GM18867 (cell line): ENCODE results near the gene SMU1.
A peak's percentile ranks its signal among the peaks of the same experiment; 100 is the strongest.

ENCODE experiments used
- ATAC-seq: cut with Tn5 transposase; IDR thresholded peaks from one replicate; pipeline ENCODE4 v1.9.1; 2021; ENCODE audit warnings: mild to moderate bottlenecking, moderate library complexity; ENCODE audit not compliant: unreplicated experiment

SMU1 gene

DNA sequence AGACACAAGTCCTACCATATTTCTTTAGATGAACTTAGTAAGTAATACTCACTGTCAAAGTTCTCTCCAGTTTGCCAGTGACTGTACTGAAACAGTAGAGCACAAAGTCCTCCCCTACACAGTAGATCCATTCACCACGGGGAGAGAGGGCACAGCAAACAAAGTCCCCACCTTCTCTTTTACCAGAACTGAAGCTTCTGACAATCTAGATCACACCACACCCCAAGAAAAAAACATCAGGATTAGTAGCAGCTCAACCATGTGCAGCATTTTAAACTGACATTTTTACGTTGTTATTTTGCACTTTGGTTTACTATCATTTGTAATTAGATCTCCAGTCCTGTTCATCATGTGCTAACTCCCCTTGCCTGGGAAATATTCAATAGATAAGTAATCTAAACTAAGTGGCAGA is 28.4 kb downstream of the SMU1 start:
- ATAC-seq, result no peak

DNA sequence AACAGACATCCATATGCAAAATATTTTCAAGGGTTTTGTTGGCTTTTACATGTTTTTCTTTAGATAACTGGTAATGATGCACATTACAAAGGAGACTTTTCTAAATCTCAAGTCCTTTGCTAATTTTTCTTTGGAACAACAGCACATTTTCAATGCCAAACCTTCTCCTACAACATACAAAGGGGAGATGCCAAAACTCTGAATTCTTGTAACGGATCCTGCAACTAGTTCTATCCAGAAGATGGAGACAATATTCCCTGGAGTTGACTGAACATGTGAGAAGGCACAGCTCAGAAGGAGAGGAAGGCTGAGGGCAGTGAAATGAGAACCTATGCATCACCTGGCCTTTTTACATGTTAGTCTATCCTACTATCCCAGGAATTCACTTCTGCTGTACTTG is 30.4 kb downstream of the SMU1 start:
- no peak for ATAC-seq

DNA sequence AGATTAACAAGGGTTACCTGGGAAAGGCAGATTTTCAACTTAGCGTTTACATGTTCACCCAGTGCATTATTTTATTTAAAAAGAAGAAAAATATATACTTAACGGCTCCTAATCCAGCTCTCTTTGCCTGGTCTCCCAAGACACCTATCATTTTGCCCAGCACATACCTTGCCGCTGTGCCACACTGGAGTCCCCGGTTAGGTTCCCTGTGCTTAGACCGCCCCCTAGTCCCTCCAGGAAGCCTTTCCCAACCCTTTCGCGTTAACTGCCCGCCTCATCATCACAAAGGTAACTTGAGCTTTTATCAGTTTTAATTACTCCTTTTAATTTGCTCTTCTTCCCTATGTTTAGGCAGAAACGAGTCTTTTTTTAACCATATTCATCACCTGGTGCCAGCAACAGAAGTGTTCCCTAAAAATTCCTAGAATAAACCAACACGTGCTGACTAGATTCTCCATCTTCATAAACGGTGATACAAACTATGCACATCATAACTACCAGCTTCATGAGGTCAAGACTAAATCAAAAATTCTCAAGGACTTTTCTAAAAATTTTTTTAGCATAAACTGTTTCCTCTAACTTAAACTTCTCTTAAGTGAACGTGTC is 31.7 kb downstream of the SMU1 start:
- ATAC-seq, result no peak

DNA sequence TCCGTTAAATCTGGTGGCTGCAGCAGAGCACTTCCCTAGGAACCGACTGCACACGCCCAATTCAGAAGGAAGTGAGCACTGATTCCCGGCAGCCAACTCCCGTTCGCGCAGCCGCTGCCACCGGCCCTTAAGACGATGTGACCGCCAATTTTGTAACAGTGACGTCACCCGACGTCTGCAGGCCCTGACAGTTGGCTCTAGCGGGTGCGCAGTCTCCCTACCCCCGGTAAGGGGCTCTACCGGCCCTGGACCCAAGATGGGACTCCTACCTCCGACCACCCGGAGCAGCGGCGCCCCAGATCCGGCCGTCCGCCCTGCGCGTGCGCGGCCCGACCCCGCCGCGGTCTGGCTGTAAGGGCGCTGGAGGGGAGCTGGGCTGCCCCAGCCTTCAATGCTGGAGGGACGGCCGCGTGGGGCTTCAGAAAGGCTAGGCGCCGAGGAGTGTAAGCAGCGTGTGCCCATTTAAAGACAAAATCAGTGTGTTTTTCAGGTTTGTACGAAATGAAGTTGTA is 32.3 kb downstream of the SMU1 start:
- ATAC-seq, result peak; percentile 71

DNA sequence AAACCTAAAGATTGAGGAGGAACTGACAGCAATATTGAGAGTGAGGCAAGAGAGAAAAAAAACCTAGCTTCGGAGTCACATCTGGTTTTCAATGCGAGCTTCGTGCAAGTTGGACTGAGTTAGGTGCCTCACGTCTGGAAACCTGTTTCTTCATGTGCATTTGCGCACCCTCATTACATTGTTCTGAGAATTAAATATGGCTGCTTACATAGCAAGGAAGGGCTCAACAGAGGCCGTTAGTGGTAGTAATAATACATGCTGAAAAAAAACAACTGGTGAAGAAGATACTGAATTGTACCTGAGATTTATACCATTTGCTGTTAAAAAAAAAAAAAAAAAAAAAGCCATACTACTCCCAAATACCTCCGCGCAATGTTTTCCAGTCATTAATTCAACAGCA is 32.8 kb downstream of the SMU1 start:
- ATAC-seq, result no peak

DNA sequence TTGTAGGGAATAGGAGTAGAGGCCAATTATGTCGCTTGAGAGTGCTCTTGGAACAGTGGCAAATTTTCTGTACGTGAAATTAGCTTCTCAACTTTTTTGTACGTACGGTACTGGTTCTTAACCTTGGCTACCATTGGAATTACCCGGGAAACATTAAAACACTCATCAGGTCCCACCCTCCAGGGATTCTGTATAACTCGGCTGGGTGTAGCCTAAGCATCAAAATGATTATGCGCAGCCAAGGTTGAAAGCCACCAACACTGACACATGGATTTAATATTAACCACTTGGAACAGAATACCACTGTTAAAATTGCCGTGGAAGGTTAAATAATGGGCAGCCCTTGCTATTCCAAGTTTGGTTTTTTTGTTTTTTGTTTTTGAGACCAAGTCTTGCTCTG is 34.0 kb downstream of the SMU1 start:
- ATAC-seq, result no peak

DNA sequence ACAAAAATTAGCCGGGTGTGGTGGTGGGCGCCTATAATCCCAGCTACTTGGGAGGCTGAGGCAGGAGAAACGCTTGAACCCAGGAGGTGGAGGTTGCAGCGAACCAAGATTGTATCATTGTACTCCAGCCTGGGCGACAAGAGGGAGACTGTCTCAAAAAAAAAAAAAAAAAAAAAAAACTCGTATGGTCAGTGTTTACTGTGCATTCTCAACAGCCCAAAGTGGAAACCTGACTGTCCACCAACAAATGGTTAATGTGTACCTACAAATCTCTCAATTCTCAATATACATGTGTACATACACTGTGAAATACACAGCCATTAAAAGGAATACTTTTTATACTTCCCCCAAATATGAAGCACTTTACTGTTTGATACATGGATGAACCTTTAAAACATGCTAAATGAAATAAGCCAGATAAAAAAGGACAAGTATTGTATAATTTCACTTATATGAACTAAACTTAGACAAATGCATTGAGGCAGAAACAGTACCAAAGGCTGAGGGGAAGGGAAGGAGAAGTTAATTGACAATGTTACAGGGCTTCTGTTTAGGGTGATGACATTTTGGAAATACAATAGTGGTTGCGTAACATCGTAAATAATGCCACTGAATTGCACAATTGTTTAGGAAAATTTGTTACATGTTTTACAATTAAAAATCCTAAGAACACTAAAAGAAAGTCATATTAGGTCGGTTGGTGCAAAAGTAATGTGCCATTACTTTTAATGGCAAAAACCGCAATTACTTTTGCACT is 34.9 kb downstream of the SMU1 start:
- ATAC-seq, result no peak

DNA sequence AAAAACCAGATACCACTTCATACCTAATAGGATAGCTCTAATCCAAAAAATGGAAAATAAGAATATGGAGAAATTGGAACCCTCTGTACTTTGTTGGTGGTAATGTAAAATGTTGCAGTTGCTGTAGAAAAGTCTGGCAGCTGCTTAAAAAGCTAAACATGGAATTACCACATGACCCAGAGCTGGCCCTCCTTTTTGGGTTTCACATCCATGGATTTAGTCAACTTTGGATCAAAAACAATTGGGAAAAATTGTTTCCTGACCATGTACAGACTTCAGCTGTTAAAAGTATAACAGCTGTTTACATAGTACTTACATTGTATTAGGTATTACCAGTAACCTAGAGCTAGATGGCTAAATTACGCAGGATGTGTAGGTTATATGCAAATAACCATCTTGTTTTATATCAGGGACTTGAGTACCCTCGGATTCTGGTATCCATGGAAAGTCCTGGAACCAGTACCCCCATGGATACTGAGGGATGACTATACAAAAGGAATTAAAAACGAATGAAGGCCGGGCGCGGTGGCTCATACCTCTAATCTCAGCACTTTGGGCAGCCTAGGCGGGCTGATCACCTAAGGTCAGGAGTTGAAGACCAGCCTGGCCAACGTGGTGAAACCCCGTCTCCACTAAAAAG is 35.6 kb downstream of the SMU1 start:
- ATAC-seq, result no peak

DNA sequence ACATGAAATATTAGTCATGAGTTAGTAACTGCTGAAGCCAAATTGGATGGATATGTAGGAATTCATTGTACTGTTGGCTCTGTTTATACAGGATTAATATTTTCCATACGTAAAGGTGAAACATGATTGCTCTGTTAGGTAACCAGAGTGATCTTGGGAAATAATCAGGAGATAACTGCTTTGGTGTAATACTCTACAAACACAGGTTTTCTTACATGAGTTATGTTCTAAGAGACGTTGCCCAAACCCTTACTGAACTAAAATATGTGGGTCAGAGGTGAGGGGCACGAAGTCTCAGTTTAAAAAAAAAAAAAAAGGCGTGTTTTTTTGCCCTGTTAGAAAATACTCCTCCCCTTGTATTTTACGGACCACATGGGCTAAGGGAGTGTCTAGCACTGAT is 43.6 kb downstream of the SMU1 start:
- ATAC-seq, result no peak

DNA sequence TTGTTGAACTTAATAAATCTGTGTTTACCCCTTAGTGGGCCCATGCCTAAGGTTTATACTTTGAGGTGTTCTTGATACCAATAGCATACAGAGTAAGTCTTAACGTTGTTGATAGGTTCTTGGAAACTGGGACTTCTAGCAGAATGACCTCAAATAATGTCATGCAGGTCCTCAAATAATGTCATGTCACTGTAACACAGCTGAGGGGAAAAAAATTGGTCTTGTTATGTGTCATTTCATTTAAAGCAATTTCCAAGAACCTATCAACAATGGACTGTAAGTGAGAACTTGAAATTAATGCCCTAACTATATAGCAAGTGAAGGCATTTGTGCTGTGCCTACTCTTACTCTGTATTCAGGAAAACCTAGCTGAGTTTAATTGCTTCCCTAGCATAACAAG is 44.2 kb downstream of the SMU1 start:
- ATAC-seq, result no peak

DNA sequence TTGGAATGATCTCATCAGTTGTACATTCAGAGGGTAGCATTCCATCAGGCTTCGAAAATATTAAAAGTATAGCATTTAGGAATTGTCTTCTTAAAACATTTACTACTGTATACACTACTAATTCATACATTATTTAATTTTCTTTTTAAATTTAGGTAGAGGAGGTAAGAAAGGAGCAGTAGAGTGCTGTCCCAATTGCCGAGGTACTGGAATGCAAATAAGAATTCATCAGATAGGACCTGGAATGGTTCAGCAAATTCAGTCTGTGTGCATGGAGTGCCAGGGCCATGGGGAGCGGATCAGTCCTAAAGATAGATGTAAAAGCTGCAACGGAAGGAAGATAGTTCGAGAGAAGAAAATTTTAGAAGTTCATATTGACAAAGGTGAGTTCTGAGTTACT is 46.2 kb downstream of the SMU1 start:
- ATAC-seq, result no peak

DNA sequence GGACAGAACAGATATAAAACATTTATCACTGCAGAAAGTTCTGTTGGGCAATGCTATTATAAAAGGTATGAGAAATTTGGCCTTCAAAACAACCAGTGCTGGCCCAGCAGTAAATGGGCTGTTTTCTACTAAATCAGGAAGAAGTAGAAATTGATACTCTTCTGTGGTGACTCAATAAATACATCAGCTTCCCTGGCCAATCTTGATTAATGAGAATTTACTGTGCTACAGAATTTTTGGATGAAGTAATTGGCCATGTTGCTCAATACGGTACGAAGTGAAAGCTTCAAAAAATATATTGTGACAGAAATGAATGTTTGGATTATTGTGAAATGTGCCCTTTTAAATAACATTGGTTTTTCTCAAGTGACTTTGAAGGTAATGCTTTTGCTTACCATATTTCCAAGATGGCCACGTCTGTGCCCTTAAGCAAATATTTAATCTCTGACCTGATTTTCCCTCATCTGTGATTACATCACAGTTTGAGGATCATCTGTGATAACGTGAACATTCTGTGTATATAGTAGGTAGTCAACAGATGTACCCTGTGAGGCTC is 47.2 kb downstream of the SMU1 start:
- no peak for ATAC-seq

DNA sequence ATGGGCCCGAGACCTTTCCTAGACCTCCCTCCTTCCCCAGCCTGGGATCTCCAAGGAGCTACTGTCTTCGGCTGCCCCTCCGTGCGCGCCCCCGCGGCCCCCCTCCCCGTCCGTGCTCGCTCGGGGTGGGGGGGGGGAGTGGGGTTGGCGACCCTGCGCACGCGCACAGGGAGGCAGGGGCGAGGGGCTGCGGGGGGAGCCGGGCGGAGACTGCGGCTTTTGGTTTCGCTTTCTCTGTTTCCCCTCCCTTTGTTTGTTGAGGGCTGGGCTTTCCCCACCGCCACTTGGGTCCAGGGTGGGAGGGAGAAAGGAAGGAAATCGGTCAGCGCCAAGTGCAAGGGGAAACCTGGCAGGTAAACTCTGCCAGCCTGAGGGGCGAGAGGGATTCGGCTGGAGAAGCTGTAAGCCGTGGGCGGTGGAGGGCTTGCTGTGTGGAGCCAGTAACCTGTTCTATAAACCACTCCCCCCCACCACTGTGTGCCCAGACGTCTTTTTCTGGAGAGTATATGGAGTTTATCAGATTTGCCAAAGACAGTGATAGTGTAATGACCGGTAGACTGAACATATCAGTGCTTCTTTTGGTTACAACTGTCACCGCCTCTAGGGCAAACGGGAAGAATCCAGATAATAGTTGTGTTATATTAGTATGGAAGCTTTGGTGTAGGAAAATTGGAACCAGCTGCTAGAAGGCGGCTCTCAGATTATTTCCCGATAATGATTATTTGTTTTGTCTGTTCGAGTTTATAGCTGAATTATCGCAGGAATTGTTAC is 50.7 kb downstream of the SMU1 start:
- peak; percentile 32 for ATAC-seq

DNA sequence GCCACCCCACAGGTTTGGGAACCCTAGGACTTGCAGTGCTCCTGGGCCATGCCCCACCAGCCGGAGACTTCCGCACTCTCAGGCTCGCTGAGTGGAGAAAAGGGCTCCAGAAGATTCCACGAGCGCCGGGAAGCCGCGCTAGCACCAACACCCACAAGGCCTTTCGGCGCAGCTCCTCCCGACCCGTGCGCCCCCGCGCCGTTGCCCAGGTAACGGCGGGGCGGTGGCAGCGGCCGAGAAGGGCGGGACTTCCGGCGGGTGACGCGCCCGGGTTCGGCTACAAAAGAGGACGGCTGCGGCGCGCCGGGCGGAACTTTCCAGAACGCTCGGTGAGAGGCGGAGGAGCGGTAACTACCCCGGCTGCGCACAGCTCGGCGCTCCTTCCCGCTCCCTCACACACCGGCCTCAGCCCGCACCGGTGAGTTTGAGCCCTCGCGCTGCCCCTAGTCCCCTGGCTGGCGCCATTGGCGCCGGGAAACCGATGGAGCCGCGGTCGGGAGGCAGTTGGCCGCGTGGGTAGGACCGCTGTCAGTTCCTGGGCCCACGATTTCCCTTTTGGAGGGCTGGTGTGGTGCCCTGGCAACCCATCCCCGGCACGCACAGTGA is 51.4 kb downstream of the SMU1 start, which contains the start of gene DNAJA1:
DNAJA1 (plus strand) TSS at position 308 of the 606 bp plus-strand sequence. CDS start 1,212 bp downstream, outside the sequence.
- peak; percentile 91 for ATAC-seq

DNA sequence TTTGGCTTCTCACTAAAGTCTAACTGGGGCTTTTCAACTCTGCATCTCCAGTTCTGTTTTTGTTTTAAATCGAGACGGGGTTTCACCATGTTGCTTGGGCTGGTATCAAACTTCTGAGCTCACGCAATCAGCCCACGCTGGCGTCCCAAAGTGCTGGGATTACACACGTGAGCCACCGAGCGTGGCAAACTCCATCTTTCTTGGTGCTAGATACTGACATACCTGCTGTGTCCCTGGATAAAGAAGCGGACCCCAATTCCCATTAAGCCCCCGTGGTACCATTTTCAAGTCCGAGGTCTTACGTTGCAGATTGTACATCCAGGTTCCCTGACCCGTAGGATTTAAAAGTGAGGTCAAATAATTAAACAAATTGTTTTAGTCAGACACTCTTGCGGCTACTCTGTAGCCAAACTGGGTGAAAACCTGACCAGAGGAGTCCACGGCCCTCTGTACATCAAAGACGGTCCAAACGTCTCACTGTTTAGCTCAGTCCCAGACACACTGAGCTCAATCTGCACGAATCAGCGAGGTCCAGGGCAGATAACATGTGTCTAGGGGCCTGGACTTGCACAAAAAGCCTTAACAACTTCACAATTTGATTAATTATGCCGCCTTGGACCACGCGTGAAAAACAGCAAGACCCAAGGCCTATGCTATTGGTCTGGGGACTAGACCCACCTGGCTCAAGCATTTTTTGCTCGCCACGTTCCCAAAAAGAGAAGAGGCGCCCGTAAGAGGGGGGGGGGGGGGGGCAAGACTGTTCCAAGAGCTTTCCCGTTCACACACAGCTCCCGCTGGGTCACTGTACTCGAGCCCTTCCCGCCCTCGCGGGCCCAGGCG is 52.1 kb downstream of the SMU1 start:
- no peak for ATAC-seq

DNA sequence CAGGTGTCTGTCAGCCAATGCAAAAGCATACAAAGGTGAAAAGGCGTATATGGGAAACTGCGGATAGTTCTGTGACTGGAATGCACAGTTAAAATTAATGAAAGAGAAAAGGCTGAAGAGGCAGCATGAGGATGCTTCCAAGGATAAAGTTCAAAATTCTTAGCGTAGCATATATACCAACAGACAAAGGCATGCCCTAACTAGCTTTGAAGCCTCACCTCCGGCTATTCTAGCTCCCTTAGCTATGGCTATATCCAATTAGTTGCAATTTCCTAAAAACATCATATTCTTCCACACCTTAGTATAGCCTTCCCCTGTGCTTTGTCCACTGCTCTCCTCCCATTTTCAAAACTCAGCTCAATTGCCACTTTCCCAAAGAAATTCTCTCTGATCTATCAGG is 52.8 kb downstream of the SMU1 start:
- ATAC-seq, result no peak

DNA sequence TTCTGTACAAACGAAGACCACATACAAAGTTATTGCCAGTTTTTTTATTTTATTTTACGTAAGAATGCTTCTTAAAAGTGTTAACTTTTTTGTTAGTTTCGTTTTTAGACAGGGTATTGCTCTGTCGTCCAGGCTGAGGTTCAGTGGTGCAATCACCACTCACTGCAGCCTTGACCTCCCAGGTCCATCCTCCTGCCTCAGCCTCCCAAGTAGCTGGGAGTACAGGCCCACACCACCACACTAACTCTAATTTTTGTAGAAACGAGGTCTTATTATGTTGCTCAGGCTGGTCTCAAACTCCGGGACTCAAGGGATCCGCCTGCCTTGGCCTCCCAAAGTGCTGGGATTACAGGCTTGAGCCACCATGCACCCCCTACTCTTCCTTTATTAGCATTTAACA is 53.7 kb downstream of the SMU1 start:
- no peak for ATAC-seq

DNA sequence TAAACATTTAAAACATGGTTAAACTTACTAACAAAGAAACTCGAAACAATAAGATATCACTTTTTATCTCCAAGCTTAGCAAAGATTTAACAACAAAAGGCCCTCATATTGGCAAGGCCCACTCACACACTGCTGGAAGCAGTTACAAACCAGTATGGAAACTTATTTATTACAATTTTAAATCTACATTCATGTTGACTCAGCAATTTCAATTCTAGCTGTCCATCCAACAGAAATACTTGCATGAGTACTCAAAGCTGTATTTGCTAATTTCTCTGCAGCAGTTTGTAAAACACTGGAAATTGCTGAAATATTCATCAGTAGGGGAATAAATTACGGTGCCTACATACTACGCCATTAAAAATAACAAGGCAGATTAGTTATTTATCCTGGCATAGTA is 54.2 kb downstream of the SMU1 start:
- ATAC-seq, result no peak

DNA sequence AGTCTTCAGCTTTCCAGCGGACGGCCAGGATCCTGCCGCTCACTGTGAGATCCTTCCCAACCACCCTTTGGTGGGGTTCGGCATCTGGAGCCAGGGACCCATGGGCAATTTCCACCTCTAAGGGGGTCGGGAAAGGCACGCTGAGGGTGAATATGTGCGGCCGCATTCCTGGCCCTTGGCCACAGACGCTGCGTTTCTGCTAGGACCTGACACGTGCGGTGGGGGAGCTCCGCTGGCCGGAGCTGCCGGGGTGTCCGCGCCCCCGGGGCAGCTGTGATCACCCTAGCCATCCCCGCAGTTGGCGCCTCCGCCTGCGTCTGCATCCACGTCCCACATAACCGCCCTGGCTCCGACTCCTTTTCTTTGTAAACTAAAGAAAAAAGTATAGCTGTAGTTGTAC is 56.7 kb downstream of the SMU1 start:
- no peak for ATAC-seq
